ENCODE measurements around the gene SH3TC1.

DNA sequence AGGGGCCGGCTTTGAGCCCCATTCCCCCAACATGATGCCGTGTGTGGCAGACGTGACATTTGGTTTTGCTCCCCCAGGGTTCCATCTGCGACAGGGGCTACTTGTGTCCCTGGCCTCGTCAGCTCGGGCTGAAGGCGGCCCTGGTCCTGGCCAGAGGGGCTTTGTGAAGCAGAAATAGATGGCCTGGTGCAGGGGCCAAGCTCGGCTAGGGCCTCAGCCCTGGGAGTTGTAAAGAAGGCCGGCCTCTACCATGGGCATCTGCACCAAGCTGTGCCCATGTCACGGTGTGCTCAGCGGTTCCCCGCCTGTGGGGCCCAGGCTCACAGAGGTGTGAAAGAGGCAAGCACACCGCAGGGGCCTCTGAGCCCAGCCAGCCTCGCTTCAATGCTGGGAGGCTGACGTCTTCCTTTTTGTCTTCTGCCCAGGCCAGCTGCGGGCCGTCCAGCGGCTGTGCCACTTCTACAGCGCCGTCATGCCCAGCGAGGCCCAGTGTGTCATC, 32.5 kb downstream of the SH3TC1 start:
- TF ChIP-seq CTCF (conservative IDR thresholded peaks at IDR 0.05; ENCODE audit: low read length) = no peak
- no peak for TF ChIP-seq EZH2phosphoT487 (IDR thresholded peaks at IDR 0.05; ENCODE audit: borderline replicate concordance)
